Cardiac muscle cell (in vitro differentiated cells and primary cell): ENCODE measurements around the gene COTL1. TPM values are rescaled to one million over a fixed set of nuclear protein-coding genes. Genes with fewer than 3 reads are reported as not detected.

Experiments used
- DNase-seq, 2 donors: peaks; one replicate each; pipeline versions ENCODE4 v3.0.0 to v3.0.0-alpha.2; 2010 to 2017; ENCODE audit warnings: low read depth in 1 of 2, low spot score in 1 of 2
- H3K27ac ChIP-seq: fragments of 200-600 bp; sonication (generic); 2 replicates; pipeline ENCODE4 v1.5.1; 2016
- H3K27me3 ChIP-seq: fragments of 200-600 bp; sonication (generic); 2 replicates; pipeline ENCODE4 v1.6.0; 2016; ENCODE audit warnings: control low read depth
- H3K36me3 ChIP-seq: fragments of 200-600 bp; sonication (generic); 2 replicates; pipeline ENCODE4 v1.5.1; 2016; ENCODE audit warnings: control low read depth
- H3K4me1 ChIP-seq: fragments of 200-600 bp; sonication (generic); 2 replicates; pipeline ENCODE4 v1.8.1; 2017; ENCODE audit warnings: low read depth, mild to moderate bottlenecking, mixed run types
- H3K4me3 ChIP-seq: fragments of 200-600 bp; sonication (generic); 2 replicates; pipeline ENCODE4 v1.5.1; 2016; ENCODE audit warnings: mild to moderate bottlenecking
- H3K9me3 ChIP-seq: fragments of 200-600 bp; sonication (generic); 2 replicates; pipeline ENCODE4 v1.5.1; 2017; ENCODE audit warnings: low read depth, mild to moderate bottlenecking, control low read depth
- polyA plus RNA-seq: library from polyadenylated mRNA; unstranded; fragments of >200 nt; fragmentation: Nextera tagmentation; extraction: Ambion mirVana; gene quantifications from 2 replicates; pipeline ENCODE4 v1.2.1, GENCODE V29; 2016
- total RNA-seq: library from RNA; depleted of rRNA; stranded (reverse); fragments of >200 nt; gene quantifications from 2 replicates; pipeline ENCODE4 v1.2.3, GENCODE V29; 2016
- TF ChIP-seq, protein P1 (sequence below): IDR thresholded peaks from 2 replicates; pipeline ENCODE4 v1.5.1; 2012; ENCODE audit warnings: low read depth, mild to moderate bottlenecking, low read length

COTL1 gene
- total and polyA plus RNA-seq, 2 experiments from 2014 or later: 32.3 to 70.2 TPM

DNA sequence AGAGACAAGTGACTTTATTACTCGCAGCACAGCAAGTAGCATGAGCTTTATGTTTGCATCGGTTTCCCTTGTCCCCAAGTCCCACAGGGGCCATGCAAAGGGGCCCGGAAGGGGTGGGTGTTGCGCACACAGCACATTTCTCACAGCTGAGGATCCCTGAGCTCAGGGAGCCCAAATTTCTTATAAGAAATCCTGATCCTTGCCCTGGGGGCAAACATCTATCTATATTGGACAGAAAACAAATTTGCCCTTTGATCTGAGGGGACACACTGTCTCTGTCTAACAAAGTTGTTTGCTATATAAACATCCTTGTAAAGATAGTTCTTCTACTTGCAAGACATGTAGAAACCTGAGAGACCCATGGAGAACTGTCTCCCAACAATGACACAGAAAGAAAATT is 77.7 kb downstream of the COTL1 start:
- TF ChIP-seq, protein P1, sequence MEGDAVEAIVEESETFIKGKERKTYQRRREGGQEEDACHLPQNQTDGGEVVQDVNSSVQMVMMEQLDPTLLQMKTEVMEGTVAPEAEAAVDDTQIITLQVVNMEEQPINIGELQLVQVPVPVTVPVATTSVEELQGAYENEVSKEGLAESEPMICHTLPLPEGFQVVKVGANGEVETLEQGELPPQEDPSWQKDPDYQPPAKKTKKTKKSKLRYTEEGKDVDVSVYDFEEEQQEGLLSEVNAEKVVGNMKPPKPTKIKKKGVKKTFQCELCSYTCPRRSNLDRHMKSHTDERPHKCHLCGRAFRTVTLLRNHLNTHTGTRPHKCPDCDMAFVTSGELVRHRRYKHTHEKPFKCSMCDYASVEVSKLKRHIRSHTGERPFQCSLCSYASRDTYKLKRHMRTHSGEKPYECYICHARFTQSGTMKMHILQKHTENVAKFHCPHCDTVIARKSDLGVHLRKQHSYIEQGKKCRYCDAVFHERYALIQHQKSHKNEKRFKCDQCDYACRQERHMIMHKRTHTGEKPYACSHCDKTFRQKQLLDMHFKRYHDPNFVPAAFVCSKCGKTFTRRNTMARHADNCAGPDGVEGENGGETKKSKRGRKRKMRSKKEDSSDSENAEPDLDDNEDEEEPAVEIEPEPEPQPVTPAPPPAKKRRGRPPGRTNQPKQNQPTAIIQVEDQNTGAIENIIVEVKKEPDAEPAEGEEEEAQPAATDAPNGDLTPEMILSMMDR: no peak
- no peak for DNase-seq
- Histone ChIP-seq H3K27ac (no peak overlapping the region), H3K9me3 (no peaks in the 10 kb centered on the region), H3K27me3 (no peaks in the 10 kb centered on the region), H3K4me3 (no peak overlapping the region), H3K4me1 (no peaks in the 10 kb centered on the region), H3K36me3 (no peaks in the 10 kb centered on the region)

DNA sequence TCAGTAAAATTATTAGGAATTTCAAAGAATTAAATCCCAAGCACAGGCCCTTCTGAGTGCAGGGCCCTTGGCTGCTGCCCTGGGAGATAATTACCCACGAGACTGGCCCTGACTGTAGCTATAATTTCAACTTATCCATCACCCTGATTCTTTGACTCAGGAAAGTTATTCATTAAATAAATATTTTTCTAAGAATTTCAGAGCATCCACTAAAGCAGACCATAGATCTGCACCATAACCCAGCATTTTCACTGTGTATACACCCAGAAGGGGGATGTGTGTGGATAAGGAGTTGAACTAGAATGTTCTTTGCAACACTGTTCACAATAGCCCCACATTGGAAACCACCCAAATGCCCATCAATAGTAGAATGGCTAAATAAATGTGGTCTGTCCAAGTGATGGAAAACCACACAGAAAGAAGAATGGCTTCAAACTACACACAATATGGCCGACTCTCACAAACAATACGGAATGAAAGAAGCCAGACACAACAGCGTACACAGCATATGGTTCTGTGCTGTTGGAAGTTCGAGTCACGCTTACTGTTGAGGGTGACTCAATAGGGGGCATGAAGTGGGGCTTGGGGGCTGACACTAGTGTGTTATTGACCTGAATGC is 79.5 kb downstream of the COTL1 start:
- Histone ChIP-seq H3K27me3 (no peaks in the 10 kb centered on the region), H3K4me3 (no peak overlapping the region), H3K4me1 (no peaks in the 10 kb centered on the region), H3K9me3 (no peaks in the 10 kb centered on the region), H3K27ac (no peak overlapping the region), H3K36me3 (no peaks in the 10 kb centered on the region)
- TF ChIP-seq, protein P1: no peak
- no peak for DNase-seq

DNA sequence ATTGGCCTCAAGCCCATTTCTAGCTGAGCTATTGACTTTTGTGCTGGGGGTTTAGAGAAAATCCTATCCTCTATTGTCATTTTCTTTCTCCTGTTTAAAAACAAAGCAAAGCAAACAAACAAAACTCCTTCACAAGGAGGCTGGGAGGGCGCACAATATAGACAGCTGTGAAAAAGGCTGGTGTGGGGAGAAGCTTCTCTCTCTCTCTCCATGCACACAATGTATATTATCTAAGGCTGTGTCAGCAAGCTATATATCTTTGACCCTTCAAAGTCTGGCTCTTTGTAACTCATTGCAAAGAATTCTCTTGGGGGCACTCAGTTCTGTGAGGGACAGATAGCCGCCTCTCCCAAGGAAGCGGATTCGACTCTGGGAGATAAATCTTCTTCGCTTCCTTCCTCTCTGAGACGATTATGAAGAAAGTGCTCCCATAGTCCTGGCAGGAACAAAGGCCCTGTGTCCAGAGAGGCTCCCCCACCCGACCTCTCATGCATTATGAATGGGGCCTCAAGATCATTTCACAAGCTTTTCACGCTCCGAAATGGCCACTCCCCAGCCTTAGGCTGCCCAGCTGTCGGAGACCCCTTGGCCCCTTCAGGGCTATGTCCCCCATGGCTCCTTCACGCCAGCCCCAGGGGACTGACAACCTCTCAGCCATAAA is 80.3 kb downstream of the COTL1 start:
- H3K4me3 ChIP-seq: no peak overlapping the region
- no peaks in the 10 kb centered on the region for H3K36me3 ChIP-seq
- H3K9me3 ChIP-seq: no peaks in the 10 kb centered on the region
- peak in 1 of 2 donors; percentile 43 for DNase-seq
- TF ChIP-seq, protein P1: no peak
- no peak overlapping the region for H3K27ac ChIP-seq
- H3K4me1 ChIP-seq: no peaks in the 10 kb centered on the region
- H3K27me3 ChIP-seq: no peaks in the 10 kb centered on the region

DNA sequence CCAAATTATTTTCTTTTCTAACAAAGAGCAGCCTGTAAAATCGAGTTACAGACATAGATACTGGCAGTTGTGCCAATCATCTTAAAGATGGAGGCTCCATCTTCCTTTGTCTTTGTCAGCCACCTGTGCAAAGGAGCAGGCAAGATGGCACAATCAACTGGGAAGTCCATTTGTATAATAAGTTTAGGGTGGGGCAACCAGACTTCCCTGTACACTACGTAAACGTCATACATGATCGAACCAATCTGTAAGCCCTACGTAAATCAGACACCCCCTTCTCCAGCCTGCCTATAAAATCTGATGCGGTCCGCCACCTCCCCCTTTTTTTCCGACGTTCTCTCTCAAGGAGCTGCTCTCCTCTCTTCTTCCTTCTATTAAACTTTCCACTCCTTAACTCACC is 82.0 kb downstream of the COTL1 start:
- Histone ChIP-seq H3K4me3 (no peak overlapping the region), H3K36me3 (no peaks in the 10 kb centered on the region), H3K9me3 (no peaks in the 10 kb centered on the region), H3K27me3 (no peaks in the 10 kb centered on the region), H3K4me1 (no peaks in the 10 kb centered on the region), H3K27ac (no peak overlapping the region)
- DNase-seq: no peak
- TF ChIP-seq, protein P1: no peak

DNA sequence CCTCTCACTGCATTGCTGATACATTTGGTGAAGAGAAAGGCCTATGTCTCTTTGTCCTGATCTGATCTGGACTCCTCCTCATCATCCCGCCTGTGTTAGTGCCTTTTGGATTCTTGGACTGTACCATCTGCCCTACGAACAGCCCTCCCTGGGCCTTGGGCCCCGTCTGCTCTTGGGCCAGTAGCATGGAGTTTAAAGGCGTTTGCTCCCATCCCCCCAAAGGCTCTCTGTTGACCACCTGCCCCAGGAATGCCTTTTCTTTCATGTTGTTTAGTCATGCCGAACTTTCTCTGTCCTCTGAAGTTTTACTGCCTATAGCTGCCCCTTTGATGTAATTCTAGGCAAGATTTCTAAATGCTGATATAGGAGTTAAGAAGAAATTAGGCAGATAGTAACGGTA is 82.5 kb downstream of the COTL1 start:
- Histone ChIP-seq H3K4me1 (no peaks in the 10 kb centered on the region), H3K4me3 (no peak overlapping the region), H3K27me3 (no peaks in the 10 kb centered on the region), H3K36me3 (no peaks in the 10 kb centered on the region), H3K9me3 (no peaks in the 10 kb centered on the region), H3K27ac (no peak overlapping the region)
- no peak for DNase-seq
- TF ChIP-seq, protein P1: no peak
